ENCODE data around the gene AHSP.
"Not testable (repeated sequence)": the region's sequence is repeated elsewhere in the genome, so short reads cannot be mapped to it uniquely, and the experiment has no call there.

AHSP gene

GRCh38 chr16:31542763-31543162 lies 15.1 kb downstream of the AHSP start:
- TF ChIP-seq, protein P1, sequence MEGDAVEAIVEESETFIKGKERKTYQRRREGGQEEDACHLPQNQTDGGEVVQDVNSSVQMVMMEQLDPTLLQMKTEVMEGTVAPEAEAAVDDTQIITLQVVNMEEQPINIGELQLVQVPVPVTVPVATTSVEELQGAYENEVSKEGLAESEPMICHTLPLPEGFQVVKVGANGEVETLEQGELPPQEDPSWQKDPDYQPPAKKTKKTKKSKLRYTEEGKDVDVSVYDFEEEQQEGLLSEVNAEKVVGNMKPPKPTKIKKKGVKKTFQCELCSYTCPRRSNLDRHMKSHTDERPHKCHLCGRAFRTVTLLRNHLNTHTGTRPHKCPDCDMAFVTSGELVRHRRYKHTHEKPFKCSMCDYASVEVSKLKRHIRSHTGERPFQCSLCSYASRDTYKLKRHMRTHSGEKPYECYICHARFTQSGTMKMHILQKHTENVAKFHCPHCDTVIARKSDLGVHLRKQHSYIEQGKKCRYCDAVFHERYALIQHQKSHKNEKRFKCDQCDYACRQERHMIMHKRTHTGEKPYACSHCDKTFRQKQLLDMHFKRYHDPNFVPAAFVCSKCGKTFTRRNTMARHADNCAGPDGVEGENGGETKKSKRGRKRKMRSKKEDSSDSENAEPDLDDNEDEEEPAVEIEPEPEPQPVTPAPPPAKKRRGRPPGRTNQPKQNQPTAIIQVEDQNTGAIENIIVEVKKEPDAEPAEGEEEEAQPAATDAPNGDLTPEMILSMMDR (IDR thresholded peaks at IDR 0.05; ENCODE audit: low read depth, low read length), result no peak
- no peak overlapping the region for H3K4me3 ChIP-seq (ENCODE audit: low read depth, low read length)

DNA sequence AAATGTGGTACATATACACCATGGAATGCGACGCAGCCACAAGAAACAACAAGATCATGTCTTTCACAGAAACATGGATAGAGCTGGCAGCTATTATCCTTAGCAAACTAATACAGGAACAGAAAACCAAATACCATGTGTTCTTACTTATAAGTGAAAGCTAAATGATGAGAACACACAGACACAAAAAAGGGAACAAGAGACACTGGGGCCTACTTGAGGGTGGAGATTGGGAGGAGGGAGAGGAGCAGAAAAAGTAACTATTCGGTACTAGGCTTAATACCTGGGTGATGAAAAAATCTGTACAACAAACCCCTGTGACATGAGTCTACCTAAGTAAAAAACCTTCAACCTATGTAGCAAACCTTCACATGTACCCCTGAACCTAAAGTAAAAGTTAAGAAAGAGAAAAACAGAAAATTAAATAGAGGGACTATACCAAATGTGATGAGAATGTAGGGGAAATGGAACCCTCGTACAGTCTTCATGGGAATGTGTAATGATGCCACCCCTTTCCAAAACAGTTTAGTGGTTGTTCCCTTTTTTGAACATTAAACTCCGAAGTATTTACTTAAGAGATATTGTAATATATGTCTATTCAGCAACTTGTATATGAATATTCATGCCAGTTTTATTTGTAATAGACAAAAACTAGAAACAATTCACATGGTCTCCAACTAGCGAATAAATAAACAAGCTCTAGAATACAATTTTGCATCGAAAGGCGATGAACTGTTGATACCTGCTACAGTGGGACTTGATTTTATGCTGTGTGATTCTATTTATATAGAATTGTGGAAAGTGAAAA lies 33.9 kb downstream of the AHSP start:
- no peak overlapping the region for H3K4me3 ChIP-seq (ENCODE audit: low read depth, low read length)
- TF ChIP-seq, protein P1 (IDR thresholded peaks at IDR 0.05; ENCODE audit: low read depth, low read length), result no peak

GRCh38 chr16:31568577-31569359 lies 41.1 kb downstream of the AHSP start:
- no peak overlapping the region for H3K4me3 ChIP-seq (ENCODE audit: low read depth, low read length)
- TF ChIP-seq, protein P1 (IDR thresholded peaks at IDR 0.05; ENCODE audit: low read depth, low read length), result no peak

GRCh38 chr16:31569360-31569717 lies 41.6 kb downstream of the AHSP start:
- no peak overlapping the region for H3K4me3 ChIP-seq (ENCODE audit: low read depth, low read length)

DNA sequence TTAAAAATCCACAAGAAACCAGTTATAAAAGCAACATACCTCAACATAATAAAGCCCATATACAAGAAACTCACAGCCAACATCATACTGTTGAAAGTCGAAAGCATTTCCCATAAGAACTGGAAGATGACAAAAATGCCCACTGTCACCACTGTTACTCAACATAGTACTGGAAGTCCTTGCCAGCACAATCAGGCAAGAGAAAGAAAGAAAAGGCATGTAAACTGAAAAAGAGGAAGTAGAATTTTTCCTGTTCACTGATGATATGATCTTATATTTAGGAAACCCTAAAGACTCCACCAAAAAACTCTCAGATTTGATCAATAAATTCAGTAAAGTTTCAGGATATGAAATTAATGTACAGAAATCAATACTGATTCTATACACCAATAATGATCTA lies 45.1 kb downstream of the AHSP start:
- no peak overlapping the region for H3K4me3 ChIP-seq (ENCODE audit: low read depth, low read length)
- TF ChIP-seq, protein P1 (IDR thresholded peaks at IDR 0.05; ENCODE audit: low read depth, low read length), result no peak

More at GRCh38 chr16:31569360-31569717, 41.6 kb downstream of the AHSP start:
- TF ChIP-seq, protein P1 (IDR thresholded peaks at IDR 0.05; ENCODE audit: low read depth, low read length), result no peak

- H3K4me3 ChIP-seq (ENCODE audit: low read depth, low read length), result not testable (repeated sequence)
Measured at GRCh38 chr16:31574159-31574558, 46.5 kb downstream of the AHSP start.

DNA sequence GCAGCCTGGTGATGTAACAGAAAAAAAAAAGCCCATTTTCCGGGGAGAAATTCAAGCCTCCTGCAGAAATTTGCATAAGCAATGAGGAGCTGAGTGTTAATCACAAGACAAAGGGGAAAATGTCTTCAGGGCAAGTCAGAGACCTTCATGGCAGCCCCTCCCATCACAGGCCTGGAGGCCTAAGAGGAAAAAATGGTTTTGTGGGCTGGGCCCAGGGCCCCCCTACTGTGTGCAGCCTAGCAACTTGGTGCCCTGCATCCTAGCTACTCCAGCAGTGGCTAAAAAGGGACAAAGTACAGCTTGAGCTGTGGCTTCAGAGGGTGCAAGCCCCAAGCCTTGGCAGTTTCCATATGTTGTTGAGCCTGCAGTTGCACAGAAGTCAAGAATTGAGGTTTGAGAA lies 49.7 kb downstream of the AHSP start:
- no peak overlapping the region for H3K4me3 ChIP-seq (ENCODE audit: low read depth, low read length)
- TF ChIP-seq, protein P1 (IDR thresholded peaks at IDR 0.05; ENCODE audit: low read depth, low read length), result no peak
